GM19463 (cell line): ENCODE results near the gene SPATA16.
"Not testable (repeated sequence)": the region's sequence is repeated elsewhere in the genome, so short reads cannot be mapped to it uniquely, and the experiment has no call there.

ENCODE experiments used
- ATAC-seq: cut with Tn5 transposase; IDR thresholded peaks from one replicate; pipeline ENCODE4 v1.9.1; 2021; ENCODE audit warnings: mild to moderate bottlenecking, moderate library complexity; ENCODE audit not compliant: unreplicated experiment

Gene SPATA16

GRCh38 chr3:173140986-173141385 is at the start of gene SPATA16:
TSS of gene SPATA16 (minus strand) at chr3:173141235. CDS start at chr3:173117731, 23,504 bp downstream.
- no peak for ATAC-seq

- ATAC-seq: not testable (repeated sequence)
Observed at GRCh38 chr3:173183022-173183421, 42.0 kb upstream of the SPATA16 start.

- no peak for ATAC-seq
Observed at GRCh38 chr3:173173652-173174051, 32.6 kb upstream of the SPATA16 start.

- not testable (repeated sequence) for ATAC-seq
Observed at GRCh38 chr3:173159139-173159538, 18.1 kb upstream of the SPATA16 start.

- ATAC-seq: not testable (repeated sequence)
Observed at GRCh38 chr3:173156533-173156932, 15.5 kb upstream of the SPATA16 start.

- ATAC-seq: no peak
Observed at GRCh38 chr3:173153631-173154030, 12.6 kb upstream of the SPATA16 start.

- no peak for ATAC-seq
Observed at GRCh38 chr3:173139420-173139819, 1.6 kb downstream of the SPATA16 start.

- ATAC-seq: no peak
Observed at GRCh38 chr3:173138026-173138425, 3.0 kb downstream of the SPATA16 start.

- no peak for ATAC-seq
Observed at GRCh38 chr3:173135059-173135458, 6.0 kb downstream of the SPATA16 start.

GRCh38 chr3:173128633-173129032 is 12.4 kb downstream of the SPATA16 start:
- no peak for ATAC-seq

- no peak for ATAC-seq
Observed at GRCh38 chr3:173111321-173111720, 29.7 kb downstream of the SPATA16 start.

GRCh38 chr3:173109143-173109542 is 31.9 kb downstream of the SPATA16 start:
- ATAC-seq: no peak

GRCh38 chr3:173103469-173103868 is 37.6 kb downstream of the SPATA16 start:
- no peak for ATAC-seq

- no peak for ATAC-seq
Observed at GRCh38 chr3:173098959-173099358, 42.1 kb downstream of the SPATA16 start.

- no peak for ATAC-seq
Observed at GRCh38 chr3:173096994-173097785, 43.8 kb downstream of the SPATA16 start.

- no peak for ATAC-seq
Observed at GRCh38 chr3:173096140-173096539, 44.9 kb downstream of the SPATA16 start.

- ATAC-seq: no peak
Observed at GRCh38 chr3:173092038-173092437, 49.0 kb downstream of the SPATA16 start.

- ATAC-seq: no peak
Observed at GRCh38 chr3:173090492-173090891, 50.5 kb downstream of the SPATA16 start.

- ATAC-seq: no peak
Observed at GRCh38 chr3:173089283-173089682, 51.8 kb downstream of the SPATA16 start.

- no peak for ATAC-seq
Observed at GRCh38 chr3:173078525-173078924, 62.5 kb downstream of the SPATA16 start.

- ATAC-seq: no peak
Observed at GRCh38 chr3:173066044-173067004, 74.7 kb downstream of the SPATA16 start.

- peak; percentile 56 for ATAC-seq
Observed at GRCh38 chr3:173065543-173065981, 75.5 kb downstream of the SPATA16 start.
